AG04449 (cell line): ENCODE data around the gene MMEL1.

Experiments used
- CTCF ChIA-PET: fragments of 350-600 bp; formaldehyde crosslinking; extraction: SDS; loops from one replicate; lab custom pipeline; 2021; ENCODE audit warnings: antibody characterized with exemption; lab: Yijun Ruan, JAX
- POLR2A ChIA-PET: fragments of 400-600, 350-600 bp; formaldehyde crosslinking; extraction: SDS; loops from one replicate; lab custom pipeline; 2020; ENCODE audit warnings: antibody characterized with exemption, inconsistent platforms; lab: Yijun Ruan, JAX
- DNase-seq: peaks from one replicate; pipeline ENCODE4 v3.0.0-alpha.2; 2010; ENCODE audit warnings: low read depth, low spot score
- H3K4me3 ChIP-seq: 2 replicates; pipeline ENCODE4 v1.5.1; 2011; ENCODE audit warnings: low read depth, mild to moderate bottlenecking, control low read depth, low read length
- CTCF ChIP-seq: IDR thresholded peaks from one replicate; pipeline ENCODE4 v1.5.1; 2011; ENCODE audit warnings: mild to moderate bottlenecking, moderate library complexity, low read length, control low read depth, inconsistent platforms; ENCODE audit not compliant: insufficient read depth; ENCODE audit errors: missing control alignments

Gene MMEL1

GRCh38 chr1:2589431-2590232 is 43.2 kb downstream of the MMEL1 start:
- DNase-seq, result no peak
- no peak overlapping the region for H3K4me3 ChIP-seq
- no peak for TF ChIP-seq CTCF
- ChIA-PET POLR2A (no interaction called here), CTCF (no interaction called here)

- ChIA-PET CTCF (interaction anchor here (1.9 kb wide), 1 partner anchor 41 kb away, joined by 7 read pairs; no protein-coding TSS in a partner anchor), POLR2A (no interaction called here)
- no peak for TF ChIP-seq CTCF
Measured at GRCh38 chr1:2588661-2589430, 44.0 kb downstream of the MMEL1 start.

GRCh38 chr1:2587860-2588571 is 44.8 kb downstream of the MMEL1 start:
- H3K4me3 ChIP-seq, result peak overlapping the region; percentile 86
- CTCF ChIA-PET, result interaction anchor here (1.9 kb wide), 1 partner anchor 40 kb away, joined by 7 read pairs; no protein-coding TSS in a partner anchor
- TF ChIP-seq CTCF, result no peak
- POLR2A ChIA-PET, result no interaction called here
- no peak for DNase-seq

More at GRCh38 chr1:2588661-2589430, 44.0 kb downstream of the MMEL1 start:
- H3K4me3 ChIP-seq, result no peak overlapping the region
- no peak for DNase-seq

- no peak for DNase-seq
- TF ChIP-seq CTCF, result no peak
- peak overlapping the region; percentile 86 for H3K4me3 ChIP-seq
- ChIA-PET POLR2A (no interaction called here), CTCF (interaction anchor here (1.9 kb wide), 1 partner anchor 40 kb away, joined by 7 read pairs; no protein-coding TSS in a partner anchor)
Measured at GRCh38 chr1:2587071-2587859, 45.6 kb downstream of the MMEL1 start.

- H3K4me3 ChIP-seq, result peak within 1 kb of the TSS; percentile 86
- CTCF ChIA-PET, result interaction anchor here (1.9 kb wide), 1 partner anchor 39 kb away, joined by 7 read pairs; no protein-coding TSS in a partner anchor
- DNase-seq, result peak; percentile 92
- no peak for TF ChIP-seq CTCF
- POLR2A ChIA-PET, result interaction anchor here (0.6 to 1.4 kb wide), 3 partner anchors 23 to 60 kb away, joined by 3 to 5 read pairs (median 4); partner anchors contain the start of gene PANK4
Measured at GRCh38 chr1:2586154-2587070, 46.4 kb downstream of the MMEL1 start, which contains the start of gene PRXL2B. Gene PRXL2B (plus strand): TSS chr1:2586777. CDS start chr1:2586886, 109 bp downstream.
